CD4-positive, alpha-beta T cell treated with Interleukin-12 subunit alpha and Interleukin-12 subunit beta, for 1 hour (primary cell): Measurements from ENCODE around the gene TGFBR2.

Experiments
- DNase-seq: peaks from one replicate; pipeline ENCODE4 v3.0.0-alpha.2; 2020

The TGFBR2 gene

DNA sequence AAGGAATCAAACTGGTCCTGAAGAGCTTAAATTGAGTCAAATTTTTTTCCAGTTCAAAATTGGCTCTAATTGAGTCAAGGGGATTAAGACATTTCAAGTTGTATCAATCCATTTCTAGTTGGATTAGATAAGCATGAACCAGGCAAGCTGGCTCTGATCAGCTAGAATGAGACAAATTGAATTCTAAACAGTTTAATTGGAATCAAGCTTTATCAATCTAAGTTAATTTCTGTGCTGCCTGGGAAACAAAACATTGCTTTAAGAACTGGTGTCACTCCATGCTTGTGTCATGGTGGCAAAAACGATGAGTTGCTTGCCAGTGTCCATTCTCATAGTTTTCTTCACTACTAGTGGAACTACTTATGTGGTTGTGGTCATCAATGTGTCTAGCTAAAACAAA, 116.8 kb downstream of the TGFBR2 start:
- DNase-seq, result no peak

DNA sequence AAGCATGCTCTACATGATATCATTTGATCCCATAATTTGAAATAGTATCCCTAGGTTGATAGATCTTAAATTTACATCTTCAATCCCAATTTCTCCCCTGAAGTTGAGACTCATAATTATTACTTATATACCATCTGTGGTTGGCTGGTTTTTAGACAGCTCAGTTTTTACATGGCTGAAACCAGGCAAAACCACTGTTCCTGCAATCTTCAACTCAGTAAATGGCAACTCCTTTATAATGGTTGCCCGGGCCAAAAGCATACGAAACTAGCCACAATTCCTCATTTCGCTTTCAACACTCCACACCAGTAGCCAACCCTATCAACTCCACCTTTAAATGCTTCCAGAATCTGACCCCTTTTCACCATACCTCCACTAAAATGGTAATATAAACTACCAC, 118.5 kb downstream of the TGFBR2 start:
- no peak for DNase-seq

DNA sequence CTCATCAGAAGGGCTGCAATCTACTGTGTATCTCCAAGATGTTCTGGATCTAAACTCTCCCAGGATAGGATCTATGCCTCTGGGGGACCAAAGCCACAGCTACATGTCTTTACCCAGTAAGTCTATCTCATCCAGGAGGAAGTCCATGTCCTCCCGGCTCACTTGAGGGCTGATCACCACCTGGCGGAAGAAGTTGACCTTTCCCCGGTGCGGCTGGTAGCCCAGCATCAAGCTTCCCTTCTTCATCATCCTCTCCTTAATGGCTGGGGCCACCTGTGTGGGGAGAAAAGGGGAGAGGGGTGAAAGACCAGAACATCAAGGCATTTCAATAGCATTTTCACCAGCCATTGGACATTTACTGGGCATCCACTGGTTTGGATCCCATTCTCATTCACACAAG, 121.7 kb downstream of the TGFBR2 start:
- DNase-seq, result no peak

DNA sequence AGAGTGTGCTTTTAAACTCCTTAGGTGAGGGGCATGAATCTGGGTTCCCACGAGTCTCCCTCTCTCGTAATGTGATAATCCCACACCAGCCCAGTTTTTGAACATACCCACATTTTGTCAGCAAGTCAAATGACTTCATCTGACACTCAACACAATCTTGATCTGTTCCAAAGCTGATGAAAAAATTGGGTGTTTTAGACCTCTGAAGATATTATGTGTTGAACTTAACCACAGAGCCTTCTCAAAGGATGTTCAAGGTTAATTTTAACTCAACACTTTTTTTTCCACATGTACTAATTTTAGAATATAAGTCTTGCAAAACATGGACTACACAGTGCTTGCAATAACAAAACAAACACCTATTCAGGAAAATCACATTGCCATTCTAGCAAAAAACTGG, 123.1 kb downstream of the TGFBR2 start:
- no peak for DNase-seq

DNA sequence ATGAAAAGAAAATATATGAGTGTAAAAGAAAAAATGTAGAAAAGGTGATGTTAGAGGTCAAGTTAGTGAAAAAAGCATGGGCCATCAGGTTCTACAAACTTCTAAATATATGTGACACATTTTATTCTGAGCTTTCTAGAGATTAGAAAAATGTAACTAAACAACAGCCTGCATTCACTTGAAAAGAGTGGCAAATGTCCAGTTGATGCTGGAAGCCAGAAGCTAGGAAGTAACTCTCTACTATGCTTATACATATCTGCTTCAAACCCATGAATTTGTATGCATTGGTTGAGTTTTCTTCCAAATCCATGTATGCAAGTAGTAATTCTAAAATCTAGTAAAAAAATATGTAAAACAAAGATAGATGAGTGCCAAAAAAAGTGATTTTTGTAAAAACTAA, 123.5 kb downstream of the TGFBR2 start:
- DNase-seq, result no peak

DNA sequence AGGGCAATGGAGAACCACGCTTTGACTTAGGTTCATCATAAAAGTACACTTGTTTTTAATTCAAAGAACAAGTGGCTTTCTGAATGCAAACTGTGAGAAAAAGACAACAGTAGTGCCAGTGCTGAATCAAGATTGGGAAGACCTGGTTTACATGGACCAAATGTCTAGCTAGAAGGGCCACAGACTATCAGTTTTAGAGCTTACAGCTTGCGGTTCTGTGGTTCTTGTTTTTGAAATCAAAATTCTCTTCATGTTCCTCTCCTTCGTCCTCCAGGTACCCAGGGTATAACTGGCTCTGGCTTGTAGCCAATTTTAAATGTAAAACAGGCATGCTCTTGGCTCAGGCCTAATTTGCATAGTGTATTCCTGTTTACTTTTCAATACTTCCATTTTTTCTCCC, 124.6 kb downstream of the TGFBR2 start:
- DNase-seq, result no peak

DNA sequence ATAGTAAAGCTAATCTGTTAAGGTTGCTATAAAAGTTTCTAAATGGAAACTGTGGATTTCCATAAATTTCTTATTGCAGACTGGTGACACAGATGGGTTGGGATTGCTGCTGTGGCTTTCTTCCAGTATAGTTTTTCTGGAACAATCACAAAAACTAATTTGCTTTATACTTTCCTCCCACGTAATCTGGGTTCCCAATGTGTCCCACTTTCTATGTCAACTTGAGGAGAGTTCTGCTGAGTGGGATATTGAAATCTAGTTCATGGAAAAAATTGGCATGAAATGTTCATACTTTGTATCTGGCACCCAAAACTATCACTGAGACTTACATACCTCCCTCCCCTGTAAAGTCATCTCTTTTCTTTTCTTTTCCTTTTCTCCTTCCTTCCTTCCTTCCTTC, 126.8 kb downstream of the TGFBR2 start:
- DNase-seq, result no peak

DNA sequence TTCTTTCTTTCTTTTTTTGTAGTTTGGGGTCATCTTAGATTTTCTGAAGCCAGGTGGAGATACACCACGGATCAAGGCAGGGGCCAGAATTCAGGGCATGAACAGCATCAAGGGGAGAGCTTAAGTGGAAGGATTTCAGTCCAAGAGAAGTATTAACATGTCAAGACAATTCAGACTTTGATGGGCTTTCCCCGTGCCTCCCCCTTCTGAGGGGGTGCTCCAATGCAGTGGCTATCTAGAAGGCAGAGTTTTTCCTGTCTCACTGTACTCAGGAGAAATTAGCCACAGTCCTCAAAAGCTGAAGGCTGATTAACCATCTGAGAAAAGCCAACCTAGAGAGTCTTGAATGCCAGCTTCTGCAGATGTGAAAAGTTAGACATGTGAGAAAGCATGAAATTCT, 127.3 kb downstream of the TGFBR2 start:
- DNase-seq, result no peak

DNA sequence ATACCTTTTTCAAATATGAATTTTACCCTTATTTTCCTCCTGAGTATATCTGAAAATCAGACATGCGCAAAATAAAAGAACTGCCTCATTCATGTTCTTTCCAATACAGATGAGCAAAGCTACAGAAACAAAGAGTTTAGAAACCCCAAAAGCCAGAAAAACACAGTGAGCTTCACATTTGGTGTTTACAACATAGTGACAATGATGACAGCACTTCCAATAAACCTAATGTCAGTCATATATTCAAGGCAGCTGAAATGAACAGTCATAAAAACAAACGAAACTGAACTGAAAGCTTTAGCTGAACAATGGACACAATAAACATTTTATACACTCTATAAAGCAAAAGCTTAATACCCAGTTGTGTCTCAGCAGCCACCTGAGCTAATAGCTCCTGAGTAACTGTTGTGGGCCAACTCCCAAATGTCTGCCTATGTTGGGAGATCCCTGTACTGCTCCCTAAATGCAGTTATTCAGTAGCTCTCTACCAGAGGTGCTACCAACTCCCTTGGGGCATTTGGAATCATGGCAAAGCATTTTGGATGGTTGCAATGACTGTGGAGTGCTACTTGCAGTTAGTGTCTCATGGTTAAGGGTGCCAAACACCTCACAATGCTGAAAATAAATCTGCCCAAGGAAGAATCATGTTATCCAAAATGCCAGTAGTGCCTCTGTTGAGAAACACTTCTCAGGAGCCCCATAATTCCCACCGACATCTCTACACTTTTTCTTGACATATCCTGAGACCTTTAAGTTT, 131.5 kb downstream of the TGFBR2 start:
- no peak for DNase-seq

DNA sequence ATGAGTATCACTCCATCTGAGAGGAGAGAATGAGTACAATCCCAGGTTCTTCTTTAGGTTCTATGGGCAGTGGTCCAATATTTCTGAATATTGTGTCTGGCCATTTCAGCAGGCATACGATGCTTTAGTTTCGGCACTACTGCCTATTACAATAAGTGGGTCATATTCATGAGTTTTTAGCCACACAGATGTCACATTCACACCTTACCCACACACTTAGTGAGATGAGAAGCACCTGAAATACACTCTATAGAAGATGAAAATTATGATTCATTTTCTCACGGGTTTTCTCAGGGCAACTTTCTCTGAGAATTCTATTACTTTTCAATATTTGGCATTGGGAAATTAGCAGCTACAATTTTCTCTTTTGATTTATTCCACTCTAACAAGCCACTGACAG, 132.2 kb downstream of the TGFBR2 start:
- DNase-seq, result no peak

DNA sequence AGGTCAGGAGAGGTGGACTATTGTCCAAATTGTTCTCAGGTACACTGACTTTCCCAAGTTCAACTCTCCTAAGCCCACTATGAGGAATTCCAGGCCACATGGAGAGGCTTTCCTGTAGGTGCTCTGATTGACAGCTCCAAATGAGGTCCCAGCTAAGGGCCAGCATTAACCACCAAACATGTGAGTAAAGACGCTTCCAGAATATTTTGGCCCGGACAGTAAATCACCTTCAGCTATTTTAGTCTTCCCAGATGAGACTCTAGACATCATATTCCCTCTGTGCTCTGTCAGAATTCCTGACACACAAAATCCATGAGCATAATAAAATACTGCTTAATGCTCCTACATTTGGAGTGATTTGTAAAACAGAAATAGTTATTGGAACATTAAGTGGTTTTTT, 135.5 kb downstream of the TGFBR2 start:
- no peak for DNase-seq

DNA sequence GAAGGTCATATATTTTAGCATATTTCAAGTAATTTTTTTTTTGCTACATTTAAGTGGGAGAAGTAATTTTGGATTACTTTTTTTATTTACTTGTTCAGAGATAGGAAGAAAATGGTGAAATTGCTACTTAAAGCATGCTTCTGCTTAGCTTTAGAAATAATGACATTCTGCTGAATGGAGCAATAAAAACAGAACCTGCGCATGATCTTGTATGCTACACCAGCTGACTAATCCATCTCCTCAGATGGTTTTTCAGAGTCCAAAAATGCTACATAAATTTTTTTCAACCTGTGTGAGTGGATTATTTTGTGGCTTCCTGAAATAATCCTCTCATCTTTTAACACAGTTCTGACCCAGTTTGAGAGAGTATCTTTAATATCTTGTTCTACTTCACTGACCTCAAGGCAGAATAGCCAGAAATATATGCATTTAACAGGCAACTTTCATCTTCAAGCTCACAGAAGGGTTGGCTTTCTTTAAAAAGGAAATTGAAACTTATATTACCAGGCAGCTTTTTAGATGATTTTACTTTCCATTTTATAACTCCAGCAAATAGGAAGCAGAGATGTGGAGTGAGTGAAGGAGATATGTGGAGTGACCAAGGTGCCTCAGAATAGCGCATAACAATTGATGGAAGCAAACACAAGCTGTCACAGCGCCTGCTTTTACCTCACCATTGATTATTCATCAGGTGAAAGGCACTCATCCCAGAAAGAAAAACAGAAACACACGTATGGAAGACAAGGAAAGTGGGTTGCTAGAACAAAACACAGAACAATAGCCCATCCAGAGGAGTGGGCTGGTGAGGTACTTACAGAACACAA, 136.6 kb downstream of the TGFBR2 start:
- no peak for DNase-seq
